ENCODE data around the gene KCNG1.
"Not testable (repeated sequence)": the region's sequence is repeated elsewhere in the genome, so short reads cannot be mapped to it uniquely, and the experiment has no call there.

The KCNG1 gene

GRCh38 chr20:51046021-51046985, 23.4 kb upstream of the KCNG1 start:
- TF ChIP-seq CTCF (IDR thresholded peaks at IDR 0.05; ENCODE audit: control insufficient read depth, extremely low read depth, insufficient read depth): no peak
- DNase-seq (ENCODE audit: low read depth): no peak
- no peak overlapping the region for H3K4me3 ChIP-seq (ENCODE audit: low read depth, low read length)

GRCh38 chr20:51045492-51045891, 22.6 kb upstream of the KCNG1 start:
- H3K4me3 ChIP-seq (ENCODE audit: low read depth, low read length); DNase-seq (ENCODE audit: low read depth): not testable (repeated sequence)

- H3K4me3 ChIP-seq (ENCODE audit: low read depth, low read length): no peak overlapping the region
- TF ChIP-seq CTCF (IDR thresholded peaks at IDR 0.05; ENCODE audit: control insufficient read depth, extremely low read depth, insufficient read depth): no peak
- no peak for DNase-seq (ENCODE audit: low read depth)
Observed at GRCh38 chr20:51044796-51045195, 21.9 kb upstream of the KCNG1 start.

- no peak for TF ChIP-seq CTCF (IDR thresholded peaks at IDR 0.05; ENCODE audit: control insufficient read depth, extremely low read depth, insufficient read depth)
- H3K4me3 ChIP-seq (ENCODE audit: low read depth, low read length): no peak overlapping the region
- DNase-seq (ENCODE audit: low read depth): no peak
Observed at GRCh38 chr20:51043811-51044210, 20.9 kb upstream of the KCNG1 start.

GRCh38 chr20:51042657-51043247, 19.8 kb upstream of the KCNG1 start:
- TF ChIP-seq CTCF (IDR thresholded peaks at IDR 0.05; ENCODE audit: control insufficient read depth, extremely low read depth, insufficient read depth): no peak
- DNase-seq (ENCODE audit: low read depth): no peak
- H3K4me3 ChIP-seq (ENCODE audit: low read depth, low read length): no peak overlapping the region

GRCh38 chr20:51042064-51042463, 19.2 kb upstream of the KCNG1 start:
- TF ChIP-seq CTCF (IDR thresholded peaks at IDR 0.05; ENCODE audit: control insufficient read depth, extremely low read depth, insufficient read depth): no peak

GRCh38 chr20:51037532-51038115, 14.7 kb upstream of the KCNG1 start:
- no peak overlapping the region for H3K4me3 ChIP-seq (ENCODE audit: low read depth, low read length)
- no peak for TF ChIP-seq CTCF (IDR thresholded peaks at IDR 0.05; ENCODE audit: control insufficient read depth, extremely low read depth, insufficient read depth)
- DNase-seq (ENCODE audit: low read depth): no peak

More at GRCh38 chr20:51042064-51042463, 19.2 kb upstream of the KCNG1 start:
- no peak for DNase-seq (ENCODE audit: low read depth)
- H3K4me3 ChIP-seq (ENCODE audit: low read depth, low read length): no peak overlapping the region
